Neural progenitor cell (in vitro differentiated cells): ENCODE results near the gene CHST8. TPM values are rescaled to one million over a fixed set of nuclear protein-coding genes. Genes with fewer than 3 reads are reported as not detected.

Experiments used
- DNase-seq: peaks from one replicate; pipeline ENCODE4 v3.0.0-alpha.2; 2016; ENCODE audit warnings: low spot score
- H2AFZ ChIP-seq: fragments of 200-600 bp; sonication (generic); replicated peaks from 2 replicates; pipeline ENCODE4 v1.6.1; 2016; ENCODE audit warnings: antibody characterized with exemption
- H3F3A ChIP-seq: fragments of 200-600 bp; sonication (generic); 2 replicates; pipeline ENCODE4 v1.6.1; 2016; ENCODE audit warnings: antibody characterized with exemption, low read depth
- H3K27ac ChIP-seq: fragments of 200-600 bp; sonication (generic); 2 replicates; pipeline ENCODE4 v1.5.1; 2016; ENCODE audit warnings: mild to moderate bottlenecking
- H3K27me3 ChIP-seq: fragments of 200-600 bp; sonication (generic); 2 replicates; pipeline ENCODE4 v1.6.1; 2016; ENCODE audit warnings: mild to moderate bottlenecking, moderate library complexity
- H3K36me3 ChIP-seq: fragments of 200-600 bp; sonication (generic); 2 replicates; pipeline ENCODE4 v1.5.1; 2016
- H3K4me1 ChIP-seq: fragments of 200-600 bp; sonication (generic); 2 replicates; pipeline ENCODE4 v1.6.1; 2016; ENCODE audit warnings: mixed run types
- H3K4me2 ChIP-seq: fragments of 200-600 bp; sonication (generic); 2 replicates; pipeline ENCODE4 v1.6.1; 2016
- H3K4me3 ChIP-seq: fragments of 200-600 bp; sonication (generic); 2 replicates; pipeline ENCODE4 v1.5.1; 2016
- H3K79me2 ChIP-seq: fragments of 200-600 bp; sonication (generic); 2 replicates; pipeline ENCODE4 v1.6.1; 2016; ENCODE audit warnings: low read depth
- H3K9ac ChIP-seq: fragments of 200-600 bp; sonication (generic); 2 replicates; pipeline ENCODE4 v1.6.1; 2016
- H3K9me3 ChIP-seq: fragments of 200-600 bp; sonication (generic); 2 replicates; pipeline ENCODE4 v1.5.1; 2016; ENCODE audit warnings: low read depth
- H4K20me1 ChIP-seq: fragments of 200-600 bp; sonication (generic); 2 replicates; pipeline ENCODE4 v1.6.1; 2016; ENCODE audit warnings: low read depth
- H3K27ac Mint-ChIP-seq: 3 replicates; pipeline ENCODE4 v1.8.0; 2021; ENCODE audit warnings: mixed read lengths
- H3K27me3 Mint-ChIP-seq: 2 replicates; pipeline ENCODE4 v1.8.0; 2022; ENCODE audit warnings: low read depth, mild to moderate bottlenecking, inconsistent platforms, moderate library complexity, mixed read lengths; ENCODE audit not compliant: insufficient read depth
- H3K36me3 Mint-ChIP-seq: 3 replicates; pipeline ENCODE4 v1.8.0; 2021; ENCODE audit warnings: mixed read lengths
- H3K4me1 Mint-ChIP-seq: 3 replicates; pipeline ENCODE4 v1.8.0; 2021; ENCODE audit warnings: mixed read lengths
- H3K4me3 Mint-ChIP-seq: 3 replicates; pipeline ENCODE4 v1.8.0; 2021; ENCODE audit warnings: mild to moderate bottlenecking, moderate library complexity, mixed read lengths
- H3K9me3 Mint-ChIP-seq: 3 replicates; pipeline ENCODE4 v1.8.0; 2020; ENCODE audit warnings: mixed read lengths
- CTCF ChIP-seq: fragments of 200-600 bp; sonication (generic); IDR thresholded peaks from 2 replicates; pipeline ENCODE4 v1.5.1; 2017; ENCODE audit warnings: antibody characterized with exemption, mild to moderate bottlenecking
- EZH2 ChIP-seq: fragments of 200-600 bp; sonication (generic); IDR thresholded peaks from 2 replicates; pipeline ENCODE4 v1.6.1; 2017; ENCODE audit warnings: antibody characterized with exemption, mild to moderate bottlenecking, moderate library complexity
- EZH2phosphoT487 ChIP-seq: fragments of 200-600 bp; sonication (generic); IDR thresholded peaks from 2 replicates; pipeline ENCODE4 v1.6.1; 2017; ENCODE audit warnings: antibody characterized with exemption
- total RNA-seq: library from RNA; depleted of rRNA; stranded (reverse); fragments of >200 nt; gene quantifications from 2 replicates; pipeline ENCODE4 v1.2.3, GENCODE V29; 2015; ENCODE audit warnings: low replicate concordance

Gene CHST8
- total RNA-seq, 1 donor from 2014 or later = 0.92 TPM

- Histone ChIP-seq H3K9ac (no peak overlapping the region), H3K36me3 (no peaks in the 10 kb centered on the region), H3K4me1 (no peaks in the 10 kb centered on the region), H3K4me2 (no peak overlapping the region), H3K79me2 (no peaks in the 10 kb centered on the region), H3K27ac (no peak overlapping the region), H3K27me3 (no peaks in the 10 kb centered on the region), H3K9me3 (no peaks in the 10 kb centered on the region), H3K4me3 (no peak overlapping the region), H4K20me1 (no peaks in the 10 kb centered on the region), H3F3A (no peaks in the 10 kb centered on the region), H2AFZ (no peak overlapping the region)
- Mint-ChIP-seq H3K27ac (no peak overlapping the region), H3K36me3 (no peaks in the 10 kb centered on the region), H3K4me1 (no peaks in the 10 kb centered on the region), H3K9me3 (no peaks in the 10 kb centered on the region), H3K4me3 (no peak overlapping the region), H3K27me3 (peaks cover 6% of the 10 kb centered on the region)
- TF ChIP-seq EZH2 (no peak), CTCF (no peak), EZH2phosphoT487 (no peak)
- no peak for DNase-seq
Measured at GRCh38 chr19:33659835-33660234, 38.1 kb downstream of the CHST8 start.

- no peaks in the 10 kb centered on the region for H3K4me1 ChIP-seq
- H3K4me2 ChIP-seq = no peak overlapping the region
- DNase-seq = no peak
- H3K36me3 ChIP-seq = no peaks in the 10 kb centered on the region
- H2AFZ ChIP-seq = no peak overlapping the region
- TF ChIP-seq CTCF (no peak), EZH2phosphoT487 (no peak), EZH2 (no peak)
- H3K36me3 Mint-ChIP-seq = no peaks in the 10 kb centered on the region
- no peaks in the 10 kb centered on the region for H3K79me2 ChIP-seq
- no peaks in the 10 kb centered on the region for H3K9me3 Mint-ChIP-seq
- H3K4me1 Mint-ChIP-seq = no peaks in the 10 kb centered on the region
- H3K27ac ChIP-seq = no peak overlapping the region
- H3K4me3 ChIP-seq = no peak overlapping the region
- H3K9me3 ChIP-seq = no peaks in the 10 kb centered on the region
- no peaks in the 10 kb centered on the region for H3F3A ChIP-seq
- H3K27me3 Mint-ChIP-seq = peaks cover 8% of the 10 kb centered on the region
- no peaks in the 10 kb centered on the region for H4K20me1 ChIP-seq
- no peak overlapping the region for H3K27ac Mint-ChIP-seq
- no peak overlapping the region for H3K4me3 Mint-ChIP-seq
- no peak overlapping the region for H3K9ac ChIP-seq
- no peaks in the 10 kb centered on the region for H3K27me3 ChIP-seq
Measured at GRCh38 chr19:33660410-33661124, 38.8 kb downstream of the CHST8 start.

- Histone ChIP-seq H3F3A (no peaks in the 10 kb centered on the region), H3K4me3 (no peak overlapping the region), H3K27me3 (no peaks in the 10 kb centered on the region), H3K79me2 (no peaks in the 10 kb centered on the region), H2AFZ (no peak overlapping the region), H3K27ac (no peak overlapping the region), H4K20me1 (no peaks in the 10 kb centered on the region), H3K4me2 (no peak overlapping the region), H3K9me3 (no peaks in the 10 kb centered on the region), H3K36me3 (no peaks in the 10 kb centered on the region), H3K4me1 (no peaks in the 10 kb centered on the region), H3K9ac (no peak overlapping the region)
- DNase-seq = no peak
- no peaks in the 10 kb centered on the region for H3K36me3 Mint-ChIP-seq
- no peaks in the 10 kb centered on the region for H3K9me3 Mint-ChIP-seq
- peaks cover 10% of the 10 kb centered on the region for H3K27me3 Mint-ChIP-seq
- no peak overlapping the region for H3K4me3 Mint-ChIP-seq
- no peaks in the 10 kb centered on the region for H3K4me1 Mint-ChIP-seq
- H3K27ac Mint-ChIP-seq = no peak overlapping the region
- no peak for TF ChIP-seq EZH2
- no peak for TF ChIP-seq CTCF
- TF ChIP-seq EZH2phosphoT487 = no peak
Measured at GRCh38 chr19:33661336-33661735, 39.6 kb downstream of the CHST8 start.
